Activated CD4-positive, CD25-positive, alpha-beta regulatory T cell (primary cell): ENCODE results near the gene PARD3.

Experiments
- DNase-seq, 4 experiments: peaks; one replicate each; lab custom pipeline; 2025; lab: John Stamatoyannopoulos, UW

Gene PARD3

DNA sequence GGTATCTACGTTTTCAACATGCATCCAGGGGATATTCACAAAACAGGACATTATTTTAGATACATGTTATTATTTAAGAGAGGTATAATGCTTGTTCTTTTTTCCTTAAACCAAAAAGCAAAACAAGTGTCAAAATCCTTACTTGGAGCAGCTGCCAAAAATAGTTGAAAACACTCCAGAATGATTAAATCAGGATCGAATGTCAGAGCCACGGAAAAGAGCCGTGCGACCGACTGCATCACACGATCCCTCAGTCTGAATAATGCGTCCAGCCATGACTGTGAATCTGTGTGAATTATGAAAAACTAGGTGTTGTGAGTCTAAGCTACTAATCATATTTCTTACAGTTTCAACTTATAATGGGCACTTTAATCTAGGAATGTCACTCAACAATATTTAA, 126.0 kb downstream of the PARD3 start:
- DNase-seq: no peak

- no peak for DNase-seq
Observed at GRCh38 chr10:34687434-34688210, 127.5 kb downstream of the PARD3 start.

- no peak for DNase-seq
Observed at GRCh38 chr10:34682580-34682979, 132.5 kb downstream of the PARD3 start.

GRCh38 chr10:34681933-34682332, 133.2 kb downstream of the PARD3 start:
- no peak for DNase-seq

DNA sequence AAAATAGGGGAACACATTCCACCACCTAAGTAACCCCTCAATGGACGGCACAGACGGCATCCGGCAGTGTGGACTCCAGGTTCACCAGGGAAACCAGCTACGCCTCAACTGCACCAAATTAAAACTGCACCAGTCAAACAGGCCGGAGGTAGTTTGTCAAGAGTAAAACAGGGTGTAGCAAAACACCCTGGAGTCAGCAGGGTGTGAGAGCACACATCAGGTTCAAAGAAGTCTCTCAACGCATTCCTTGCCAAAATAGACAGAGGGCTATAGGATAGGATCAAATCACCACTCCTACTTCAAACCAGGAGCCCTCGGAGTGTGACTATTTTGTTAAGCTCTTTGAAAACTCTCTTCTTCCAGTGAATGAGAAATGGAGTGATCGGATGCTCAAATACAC, 135.9 kb downstream of the PARD3 start:
- DNase-seq: no peak

DNA sequence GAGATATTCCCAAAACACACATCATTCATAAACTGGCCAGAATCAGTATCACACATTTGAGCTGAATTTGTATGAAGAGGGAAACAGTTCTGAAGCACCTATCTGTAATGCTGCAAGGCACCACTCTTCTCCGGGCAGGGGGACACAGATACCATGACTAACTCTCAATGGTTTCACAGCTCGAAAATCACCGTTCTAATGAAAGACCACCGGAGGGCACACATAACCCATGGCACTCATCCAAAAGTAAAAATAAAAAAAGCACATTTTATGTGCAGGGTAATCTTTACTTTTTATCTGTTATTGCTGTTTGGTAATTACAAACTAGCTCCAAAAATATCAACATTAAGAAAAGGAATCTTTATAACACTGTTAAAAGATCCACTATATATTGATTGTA, 137.5 kb downstream of the PARD3 start:
- DNase-seq: no peak

- no peak for DNase-seq
Observed at GRCh38 chr10:34677132-34677531, 138.0 kb downstream of the PARD3 start.

DNA sequence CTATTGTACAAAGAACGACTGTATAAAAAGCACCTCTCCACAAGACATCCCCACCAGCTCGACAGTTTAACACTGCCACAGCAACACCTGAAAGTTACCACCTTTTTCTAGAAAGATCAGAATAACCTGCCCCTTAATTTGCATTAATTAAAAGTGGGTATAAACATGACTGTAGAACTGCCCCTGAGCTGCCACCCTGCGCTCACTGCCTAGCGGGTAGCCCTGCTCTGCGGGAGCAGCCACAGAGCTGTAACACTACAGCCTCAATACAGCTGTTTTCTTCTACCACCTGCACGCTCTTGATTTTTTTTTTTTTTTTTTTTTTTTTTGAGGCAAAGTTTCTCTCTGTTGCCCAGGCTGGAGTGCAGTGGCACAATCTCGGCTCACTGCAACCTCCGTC, 140.9 kb downstream of the PARD3 start:
- no peak for DNase-seq

DNA sequence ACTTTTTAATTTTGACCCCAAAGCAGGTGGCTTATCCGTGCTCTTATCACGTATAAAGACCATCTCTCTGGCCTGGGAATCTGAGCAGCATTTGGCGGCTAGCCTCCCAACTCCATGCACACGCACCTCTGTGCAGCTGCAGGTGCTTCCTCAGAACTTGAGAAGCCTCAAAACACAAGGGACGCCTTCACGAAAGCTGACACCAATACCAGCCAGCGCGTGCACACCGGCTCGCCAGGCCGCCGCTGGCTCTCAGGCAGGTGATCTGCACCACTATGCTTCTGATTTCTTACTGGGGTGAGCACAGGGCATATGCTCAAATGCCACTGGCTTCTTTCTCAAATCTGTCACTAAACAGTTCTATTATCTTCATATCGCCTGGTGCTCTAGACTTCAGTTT, 145.0 kb downstream of the PARD3 start:
- DNase-seq: no peak

DNA sequence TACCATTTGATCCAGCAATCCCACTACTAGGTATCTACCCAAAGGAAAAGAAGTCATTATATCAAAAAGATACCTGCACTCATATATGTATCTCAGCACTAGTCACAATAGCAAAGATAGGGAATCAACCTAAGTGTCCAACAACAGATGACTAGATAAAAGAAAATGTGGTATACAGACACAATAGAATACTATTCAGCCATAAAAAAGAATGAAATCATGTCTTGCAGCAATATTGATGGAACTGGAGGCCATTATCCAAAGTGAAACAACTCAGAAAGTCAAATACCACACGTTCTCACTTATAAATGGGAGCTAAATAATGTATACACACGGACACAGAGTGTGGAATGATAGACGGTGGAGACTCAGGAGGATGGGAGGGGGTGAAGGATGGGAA, 146.0 kb downstream of the PARD3 start:
- DNase-seq: no peak

GRCh38 chr10:34667177-34667576, 147.9 kb downstream of the PARD3 start:
- DNase-seq: no peak

GRCh38 chr10:34666008-34666704, 148.9 kb downstream of the PARD3 start:
- DNase-seq: no peak

DNA sequence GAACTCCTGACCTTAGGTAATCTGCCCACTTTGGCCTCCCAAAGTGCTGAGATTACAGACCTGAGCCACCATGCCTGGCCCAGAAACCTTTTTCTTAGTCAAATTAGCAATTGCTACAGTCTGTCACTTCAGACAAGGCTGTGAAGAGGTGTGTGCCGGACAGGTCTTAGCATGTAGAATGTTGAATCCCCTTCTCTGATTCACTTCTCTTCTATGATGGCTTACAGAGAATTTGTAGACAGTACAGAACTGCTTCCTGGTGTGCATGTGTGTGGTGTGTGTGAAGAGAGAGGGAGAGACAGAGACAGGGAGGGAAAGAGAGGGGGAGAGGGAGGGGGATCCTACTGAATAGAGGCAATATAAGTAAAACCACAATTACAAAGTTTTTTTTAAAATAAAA, 150.4 kb downstream of the PARD3 start:
- DNase-seq: no peak

GRCh38 chr10:34661580-34661979, 153.5 kb downstream of the PARD3 start:
- no peak for DNase-seq

DNA sequence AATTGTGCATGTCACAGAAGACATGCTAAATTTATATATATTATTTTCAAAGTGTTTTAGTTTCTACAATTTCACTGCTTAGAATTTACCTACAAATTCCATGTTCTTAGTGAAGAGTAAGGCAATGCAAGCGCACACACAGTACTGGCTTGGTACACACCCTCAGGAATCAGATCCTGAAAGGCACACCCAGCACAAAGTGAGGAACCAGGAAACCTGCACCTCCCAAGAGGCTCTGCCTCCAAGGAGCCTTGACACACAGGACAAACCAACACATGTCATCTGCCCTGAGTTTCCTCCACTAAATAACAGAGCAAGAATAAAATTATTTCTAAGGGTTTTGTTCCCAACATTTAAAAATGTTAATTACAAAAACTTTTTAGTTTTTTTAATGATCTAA, 156.2 kb downstream of the PARD3 start:
- DNase-seq: no peak

DNA sequence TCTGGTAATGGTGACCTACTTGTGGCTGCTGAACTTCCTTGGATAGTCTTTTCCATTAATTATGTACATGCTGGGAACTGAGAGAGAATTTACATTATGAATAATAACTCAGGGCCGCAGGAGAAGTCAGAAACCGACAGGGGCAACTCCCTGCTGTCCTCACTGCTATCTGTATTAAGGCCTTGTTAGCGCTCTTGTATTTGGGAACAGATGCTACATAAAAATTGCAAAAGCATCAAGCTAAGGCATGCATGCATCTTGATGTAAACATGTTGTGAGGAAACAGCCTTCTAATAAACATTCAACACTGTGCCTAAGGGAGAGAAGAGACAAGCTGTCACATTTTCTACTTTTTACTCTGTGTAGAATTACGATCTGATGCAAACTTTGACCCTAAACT, 158.4 kb downstream of the PARD3 start:
- DNase-seq: no peak

- DNase-seq: no peak
Observed at GRCh38 chr10:34655286-34656170, 159.6 kb downstream of the PARD3 start.

- no peak for DNase-seq
Observed at GRCh38 chr10:34654211-34654610, 160.9 kb downstream of the PARD3 start.

GRCh38 chr10:34653530-34653929, 161.6 kb downstream of the PARD3 start:
- DNase-seq: no peak

GRCh38 chr10:34651416-34652195, 163.5 kb downstream of the PARD3 start:
- DNase-seq: no peak

DNA sequence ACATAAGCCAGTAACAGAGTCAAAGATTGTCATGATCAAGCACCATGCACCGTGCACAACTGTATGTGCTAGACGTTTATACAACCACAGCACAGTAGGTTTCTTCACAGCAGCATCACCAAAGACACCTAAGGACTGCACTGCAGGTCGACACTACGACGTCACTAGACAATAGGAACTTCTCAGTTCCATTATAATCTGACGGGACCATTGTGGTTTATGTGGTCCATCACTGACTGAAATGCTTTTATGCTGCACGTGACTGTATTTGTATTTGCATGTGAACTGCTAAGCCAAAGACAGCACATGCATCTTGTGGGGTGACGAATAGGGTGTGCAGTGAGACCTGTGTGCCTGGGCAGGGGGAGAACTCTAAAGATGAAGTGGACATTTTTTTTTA, 164.9 kb downstream of the PARD3 start:
- no peak for DNase-seq

- DNase-seq: no peak
Observed at GRCh38 chr10:34649385-34649784, 165.7 kb downstream of the PARD3 start.
